NCI-H446 (cell line): Measurements from ENCODE around the gene NKX3-2.

Experiments used
- DNase-seq, 2 experiments: peaks; one replicate each; lab custom pipeline; 2025; lab: John Stamatoyannopoulos, UW

Gene NKX3-2

GRCh38 chr4:13498469-13498868 lies 45.8 kb downstream of the NKX3-2 start:
- no peak for DNase-seq

DNA sequence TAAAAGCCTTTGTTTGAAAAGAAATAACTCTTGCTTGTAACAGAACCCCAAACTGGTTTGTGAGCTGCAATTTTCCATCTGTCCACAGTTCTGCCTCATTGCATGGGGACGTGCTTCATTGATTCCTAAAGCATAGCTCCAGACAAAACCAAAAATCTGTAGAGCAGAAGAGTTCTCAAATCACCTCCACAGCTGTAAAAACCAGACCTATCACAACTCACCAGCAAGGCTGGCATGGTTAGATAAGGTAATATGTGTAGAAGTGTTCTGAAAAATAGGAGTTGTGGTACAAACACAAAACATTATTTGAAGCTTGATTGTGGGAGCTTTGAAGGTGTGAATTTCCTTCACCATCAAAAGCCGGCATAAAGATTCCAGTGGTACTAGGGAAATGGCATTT lies 47.7 kb downstream of the NKX3-2 start:
- no peak for DNase-seq

DNA sequence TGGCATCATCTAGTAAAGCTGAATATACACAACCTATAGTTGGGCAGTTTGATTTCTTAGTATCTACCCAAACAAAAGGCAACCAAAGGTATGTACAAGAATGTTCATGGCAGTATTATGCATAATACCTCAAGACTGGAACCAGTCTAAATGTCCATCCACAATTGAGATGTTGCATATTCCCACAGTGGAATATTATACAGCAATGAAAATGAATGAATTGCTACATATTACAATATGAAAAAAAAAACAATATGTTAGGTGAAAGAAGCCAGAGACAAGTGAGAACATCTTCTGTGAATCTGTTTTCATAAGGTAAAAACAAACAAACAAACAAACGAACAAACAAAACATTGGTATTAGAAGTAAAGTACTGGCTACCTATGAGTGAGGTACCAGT lies 48.6 kb downstream of the NKX3-2 start:
- DNase-seq = no peak

- no peak for DNase-seq
Observed at GRCh38 chr4:13493793-13494192, 50.5 kb downstream of the NKX3-2 start.

DNA sequence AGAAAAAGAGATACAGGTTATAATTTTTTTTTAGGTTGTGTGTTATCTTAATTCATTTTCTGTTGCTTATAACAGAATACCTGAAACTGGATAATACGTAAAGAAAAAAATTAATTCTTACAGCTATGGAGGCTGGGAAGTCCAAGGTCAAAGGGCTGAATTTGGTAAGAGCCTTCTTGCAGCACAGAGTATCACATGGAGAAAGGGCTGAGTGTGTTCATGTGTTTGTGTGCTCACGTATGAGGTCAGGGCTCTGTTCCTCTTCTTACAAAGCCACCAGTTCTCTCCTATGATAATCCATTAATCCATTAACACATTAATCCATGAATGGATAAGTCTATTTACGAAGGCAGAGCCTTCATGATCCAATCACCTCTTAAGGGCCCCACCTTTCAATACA lies 51.6 kb downstream of the NKX3-2 start:
- DNase-seq = no peak
